ENCODE measurements around the gene OXT.
"Not testable (repeated sequence)": the region's sequence is repeated elsewhere in the genome, so short reads cannot be mapped to it uniquely, and the experiment has no call there.

OXT gene

GRCh38 chr20:3067139-3068014 is 4.0 kb upstream of the OXT start:
- peaks cover 21% of the 10 kb centered on the region for H3K27me3 ChIP-seq (ENCODE audit: insufficient read depth, low read length)
- no peak overlapping the region for H3K4me3 ChIP-seq (ENCODE audit: low read length)
- no peaks in the 10 kb centered on the region for H3K36me3 ChIP-seq (ENCODE audit: insufficient read depth, low read depth, low read length)
- no peaks in the 10 kb centered on the region; the same call in 1 of the 2 replicates for H3K4me1 ChIP-seq (ENCODE audit: insufficient read depth, low read length)
- H3K27ac ChIP-seq (ENCODE audit: low read length) = no peak overlapping the region
- H3K9ac ChIP-seq (ENCODE audit: low read depth, low read length) = no peak overlapping the region
- H3K9me3 ChIP-seq (ENCODE audit: insufficient read depth, low read depth, low read length) = no peaks in the 10 kb centered on the region

GRCh38 chr20:3068075-3068474 is 3.3 kb upstream of the OXT start:
- no peak overlapping the region for H3K4me3 ChIP-seq (ENCODE audit: low read length)
- no peaks in the 10 kb centered on the region for H3K36me3 ChIP-seq (ENCODE audit: insufficient read depth, low read depth, low read length)
- H3K9ac ChIP-seq (ENCODE audit: low read depth, low read length) = no peak overlapping the region
- peaks cover 28% of the 10 kb centered on the region for H3K27me3 ChIP-seq (ENCODE audit: insufficient read depth, low read length)
- H3K9me3 ChIP-seq (ENCODE audit: insufficient read depth, low read depth, low read length) = no peaks in the 10 kb centered on the region
- H3K4me1 ChIP-seq (ENCODE audit: insufficient read depth, low read length) = no peaks in the 10 kb centered on the region; the same call in 1 of the 2 replicates
- no peak overlapping the region for H3K27ac ChIP-seq (ENCODE audit: low read length)

GRCh38 chr20:3068986-3069900 is 2.2 kb upstream of the OXT start:
- Histone ChIP-seq H3K27me3 (ENCODE audit: insufficient read depth, low read length) (peaks cover 39% of the 10 kb centered on the region), H3K27ac (ENCODE audit: low read length) (no peak overlapping the region)

GRCh38 chr20:3070725-3071124 is 695 bp upstream of the OXT start:
- no peaks in the 10 kb centered on the region for H3K36me3 ChIP-seq (ENCODE audit: insufficient read depth, low read depth, low read length)
- no peaks in the 10 kb centered on the region; the same call in 1 of the 2 replicates for H3K4me1 ChIP-seq (ENCODE audit: insufficient read depth, low read length)
- H3K27ac ChIP-seq (ENCODE audit: low read length) = no peak overlapping the region
- no peak overlapping the region for H3K4me3 ChIP-seq (ENCODE audit: low read length)
- peaks cover 40% of the 10 kb centered on the region for H3K27me3 ChIP-seq (ENCODE audit: insufficient read depth, low read length)
- H3K9ac ChIP-seq (ENCODE audit: low read depth, low read length) = no peak overlapping the region
- H3K9me3 ChIP-seq (ENCODE audit: insufficient read depth, low read depth, low read length) = peaks cover 4% of the 10 kb centered on the region; the same call in 1 of the 2 replicates

More at GRCh38 chr20:3068986-3069900, 2.2 kb upstream of the OXT start:
- Histone ChIP-seq H3K9me3 (ENCODE audit: insufficient read depth, low read depth, low read length) (peaks cover 2% of the 10 kb centered on the region; the same call in 1 of the 2 replicates), H3K36me3 (ENCODE audit: insufficient read depth, low read depth, low read length) (no peaks in the 10 kb centered on the region), H3K4me3 (ENCODE audit: low read length) (no peak overlapping the region), H3K9ac (ENCODE audit: low read depth, low read length) (no peak overlapping the region), H3K4me1 (ENCODE audit: insufficient read depth, low read length) (no peaks in the 10 kb centered on the region; the same call in 1 of the 2 replicates)

- H3K9me3 ChIP-seq (ENCODE audit: insufficient read depth, low read depth, low read length) = peaks cover 4% of the 10 kb centered on the region; the same call in 1 of the 2 replicates
- H3K4me1 ChIP-seq (ENCODE audit: insufficient read depth, low read length) = no peaks in the 10 kb centered on the region; the same call in 1 of the 2 replicates
- no peak overlapping the region for H3K9ac ChIP-seq (ENCODE audit: low read depth, low read length)
- no peaks in the 10 kb centered on the region for H3K36me3 ChIP-seq (ENCODE audit: insufficient read depth, low read depth, low read length)
- no peak overlapping the region for H3K27ac ChIP-seq (ENCODE audit: low read length)
- peak overlapping the region; percentile 49; the same call in 1 of the 2 replicates for H3K4me3 ChIP-seq (ENCODE audit: low read length)
- peaks cover 40% of the 10 kb centered on the region for H3K27me3 ChIP-seq (ENCODE audit: insufficient read depth, low read length)
Measured at GRCh38 chr20:3071266-3071609, 182 bp upstream of the OXT start.

- H3K27ac ChIP-seq (ENCODE audit: low read length) = no peak overlapping the region
- H3K9me3 ChIP-seq (ENCODE audit: insufficient read depth, low read depth, low read length) = peaks cover 4% of the 10 kb centered on the region; the same call in 1 of the 2 replicates
- no peaks in the 10 kb centered on the region; the same call in 1 of the 2 replicates for H3K4me1 ChIP-seq (ENCODE audit: insufficient read depth, low read length)
- H3K36me3 ChIP-seq (ENCODE audit: insufficient read depth, low read depth, low read length) = no peaks in the 10 kb centered on the region
- peaks cover 42% of the 10 kb centered on the region for H3K27me3 ChIP-seq (ENCODE audit: insufficient read depth, low read length)
- peak overlapping the region; percentile 49; the same call in 1 of the 2 replicates for H3K4me3 ChIP-seq (ENCODE audit: low read length)
- no peak overlapping the region for H3K9ac ChIP-seq (ENCODE audit: low read depth, low read length)
Measured at GRCh38 chr20:3072530-3073250, 1.3 kb downstream of the OXT start.

GRCh38 chr20:3073251-3073643 is 1.8 kb downstream of the OXT start:
- not testable (repeated sequence) for H3K27ac ChIP-seq (ENCODE audit: low read length); H3K4me1 ChIP-seq (ENCODE audit: insufficient read depth, low read length); H3K9me3 ChIP-seq (ENCODE audit: insufficient read depth, low read depth, low read length); H3K4me3 ChIP-seq (ENCODE audit: low read length); H3K9ac ChIP-seq (ENCODE audit: low read depth, low read length); H3K36me3 ChIP-seq (ENCODE audit: insufficient read depth, low read depth, low read length)
- H3K27me3 ChIP-seq (ENCODE audit: insufficient read depth, low read length) = peaks cover 47% of the 10 kb centered on the region

- Histone ChIP-seq H3K9ac (ENCODE audit: low read depth, low read length) (no peak overlapping the region), H3K27me3 (ENCODE audit: insufficient read depth, low read length) (peaks cover 54% of the 10 kb centered on the region), H3K27ac (ENCODE audit: low read length) (no peak overlapping the region), H3K36me3 (ENCODE audit: insufficient read depth, low read depth, low read length) (no peaks in the 10 kb centered on the region), H3K4me1 (ENCODE audit: insufficient read depth, low read length) (no peaks in the 10 kb centered on the region; the same call in 1 of the 2 replicates), H3K9me3 (ENCODE audit: insufficient read depth, low read depth, low read length) (peaks cover 4% of the 10 kb centered on the region; the same call in 1 of the 2 replicates), H3K4me3 (ENCODE audit: low read length) (no peak overlapping the region)
Measured at GRCh38 chr20:3074812-3075211, 3.4 kb downstream of the OXT start.

GRCh38 chr20:3075315-3075714 is 3.9 kb downstream of the OXT start:
- not testable (repeated sequence) for H3K9me3 ChIP-seq (ENCODE audit: insufficient read depth, low read depth, low read length); H3K9ac ChIP-seq (ENCODE audit: low read depth, low read length); H3K4me1 ChIP-seq (ENCODE audit: insufficient read depth, low read length); H3K36me3 ChIP-seq (ENCODE audit: insufficient read depth, low read depth, low read length); H3K27ac ChIP-seq (ENCODE audit: low read length); H3K4me3 ChIP-seq (ENCODE audit: low read length)
- peaks cover 59% of the 10 kb centered on the region for H3K27me3 ChIP-seq (ENCODE audit: insufficient read depth, low read length)

- H3K27me3 ChIP-seq (ENCODE audit: insufficient read depth, low read length) = peaks cover 59% of the 10 kb centered on the region
- H3K9ac ChIP-seq (ENCODE audit: low read depth, low read length) = no peak overlapping the region
- H3K4me3 ChIP-seq (ENCODE audit: low read length) = no peak overlapping the region
- H3K36me3 ChIP-seq (ENCODE audit: insufficient read depth, low read depth, low read length) = no peaks in the 10 kb centered on the region
- H3K27ac ChIP-seq (ENCODE audit: low read length) = no peak overlapping the region
- peaks cover 4% of the 10 kb centered on the region; the same call in 1 of the 2 replicates for H3K9me3 ChIP-seq (ENCODE audit: insufficient read depth, low read depth, low read length)
- H3K4me1 ChIP-seq (ENCODE audit: insufficient read depth, low read length) = no peaks in the 10 kb centered on the region; the same call in 1 of the 2 replicates
Measured at GRCh38 chr20:3077618-3078134, 6.3 kb downstream of the OXT start.

- no peaks in the 10 kb centered on the region for H3K36me3 ChIP-seq (ENCODE audit: insufficient read depth, low read depth, low read length)
- H3K9me3 ChIP-seq (ENCODE audit: insufficient read depth, low read depth, low read length) = no peaks in the 10 kb centered on the region
- no peak overlapping the region for H3K4me3 ChIP-seq (ENCODE audit: low read length)
- H3K4me1 ChIP-seq (ENCODE audit: insufficient read depth, low read length) = peaks cover 6% of the 10 kb centered on the region; the same call in 1 of the 2 replicates
- no peak overlapping the region for H3K27ac ChIP-seq (ENCODE audit: low read length)
- no peak overlapping the region for H3K9ac ChIP-seq (ENCODE audit: low read depth, low read length)
- peaks cover 69% of the 10 kb centered on the region for H3K27me3 ChIP-seq (ENCODE audit: insufficient read depth, low read length)
Measured at GRCh38 chr20:3080939-3081388, 9.5 kb downstream of the OXT start.

Measured in iPS-20b (cell line).